GM12872 (cell line): ENCODE results near the gene MED25.

ENCODE experiments used
- CTCF ChIP-seq: IDR thresholded peaks from 3 replicates; pipeline ENCODE4 v1.5.1; 2011; ENCODE audit warnings: low read depth, mild to moderate bottlenecking, low read length, moderate library complexity; ENCODE audit not compliant: insufficient read depth

MED25 gene

DNA sequence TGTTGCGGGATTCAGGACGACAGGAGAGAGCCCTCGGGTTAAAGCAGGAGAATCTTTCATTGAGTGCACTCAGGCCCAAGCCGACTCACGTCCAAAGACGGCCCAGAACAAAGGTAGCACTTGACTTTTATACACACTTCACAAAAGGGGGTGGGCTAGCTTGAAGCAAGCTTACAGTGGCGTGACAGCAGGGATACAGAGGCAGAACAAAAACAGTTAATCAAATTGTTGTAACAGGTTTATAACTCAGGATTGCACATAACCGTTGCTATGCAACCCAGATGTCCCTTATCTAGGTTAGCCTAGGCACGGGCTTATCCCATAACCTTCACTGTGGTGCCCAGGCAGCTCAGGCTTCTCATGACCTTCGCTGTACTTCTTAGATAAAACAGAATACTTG lies 2.0 kb downstream of the MED25 start:
- no peak for TF ChIP-seq CTCF

- TF ChIP-seq CTCF, result no peak
These were observed 5.4 kb downstream of the MED25 start for GRCh38 chr19:49823472-49823871.

DNA sequence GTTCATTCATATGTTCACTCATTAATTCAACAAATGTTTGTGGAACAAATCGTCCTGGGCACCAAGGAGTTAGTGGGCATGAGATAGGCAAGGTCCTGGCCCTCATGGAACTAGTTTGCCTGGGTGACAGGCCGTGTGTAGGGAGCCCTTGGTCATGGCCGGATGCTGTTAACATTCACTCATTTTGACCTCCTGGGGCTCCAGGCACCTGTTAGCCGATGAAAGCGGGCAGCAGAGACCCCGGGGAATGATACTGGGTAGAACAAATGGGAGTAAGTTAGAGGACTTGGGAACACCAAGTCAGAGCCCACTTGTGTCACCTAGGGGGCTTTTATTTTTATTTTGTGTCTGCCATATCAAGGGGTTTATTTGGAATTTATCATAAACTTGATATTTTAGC lies 6.6 kb downstream of the MED25 start:
- no peak for TF ChIP-seq CTCF

- TF ChIP-seq CTCF, result no peak
These were observed 8.9 kb downstream of the MED25 start for GRCh38 chr19:49827034-49827433.

DNA sequence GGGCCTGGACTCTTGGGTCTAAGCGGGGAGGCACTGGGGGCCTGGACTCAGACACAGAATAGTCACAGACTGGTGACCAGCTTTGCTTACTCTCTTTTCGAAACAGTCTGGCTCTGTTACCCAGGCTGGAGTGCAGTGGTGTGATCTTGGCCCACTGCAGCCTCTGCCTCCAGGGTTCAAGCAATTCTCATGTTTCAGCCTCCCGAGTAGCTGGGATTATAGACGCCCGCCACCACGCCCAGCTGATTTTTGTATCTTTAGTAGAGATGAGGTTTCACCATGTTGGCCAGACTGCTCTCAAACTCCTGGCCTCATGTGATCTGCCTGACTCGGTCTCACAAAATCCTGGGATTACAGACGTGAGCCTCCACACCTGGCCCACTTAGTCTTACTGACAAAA lies 11.1 kb downstream of the MED25 start:
- no peak for TF ChIP-seq CTCF

- TF ChIP-seq CTCF, result no peak
These were observed 11.6 kb downstream of the MED25 start for GRCh38 chr19:49829721-49830120.

GRCh38 chr19:49830766-49831165 lies 12.7 kb downstream of the MED25 start:
- no peak for TF ChIP-seq CTCF

- TF ChIP-seq CTCF, result no peak
These were observed 13.5 kb downstream of the MED25 start for GRCh38 chr19:49831592-49831991.
